CD4-positive, alpha-beta T cell (primary cell): ENCODE data around the gene MIEF2. TPM values are rescaled to one million over a fixed set of nuclear protein-coding genes. Genes with fewer than 3 reads are reported as not detected.

Experiments
- ATAC-seq: fragments of 200-7000 bp; cut with Tn5 transposase; one replicate; pipeline ENCODE4 v1.10.0; 2022; ENCODE audit warnings: mild to moderate bottlenecking; ENCODE audit not compliant: poor library complexity
- CTCF ChIA-PET: fragments of 350-600 bp; sonication (Branson Sonifier 250); formaldehyde crosslinking; loops from one replicate; lab custom pipeline; 2021; ENCODE audit warnings: antibody characterized with exemption, inconsistent platforms; lab: Charles Lee
- POLR2A ChIA-PET: fragments of 350-600 bp; sonication (Branson Sonifier 250); formaldehyde crosslinking; loops from one replicate; lab custom pipeline; 2021; ENCODE audit warnings: antibody characterized with exemption, inconsistent platforms; lab: Charles Lee
- DNase-seq, 14 experiments: peaks; one replicate each; pipeline ENCODE4 v3.0.0-alpha.2; 2013 to 2020; ENCODE audit warnings: mixed read lengths in 2 of 14
- H3K27ac ChIP-seq, 2 donors: one replicate each; pipeline versions ENCODE4 v1.5.1 to v1.7.0; 2013; ENCODE audit warnings: low read length in 2 of 2, low read depth in 1 of 2, mild to moderate bottlenecking in 1 of 2
- H3K27me3 ChIP-seq, 2 experiments: 1 replicate in 1 of 2; 2 replicates in 1 of 2; pipeline versions ENCODE4 v1.6.1 to v1.7.0; 2013; ENCODE audit warnings: low read length in 2 of 2, control low read depth in 1 of 2, mild to moderate bottlenecking in 1 of 2, moderate library complexity in 1 of 2; ENCODE audit not compliant: insufficient read depth in 2 of 2, control insufficient read depth in 1 of 2
- H3K36me3 ChIP-seq: one replicate; pipeline ENCODE4 v1.6.1; 2013; ENCODE audit warnings: low read length, control low read depth; ENCODE audit not compliant: insufficient read depth
- H3K4me1 ChIP-seq: one replicate; pipeline ENCODE4 v1.6.1; 2013; ENCODE audit warnings: low read length, control low read depth; ENCODE audit not compliant: insufficient read depth
- H3K4me3 ChIP-seq: one replicate; pipeline ENCODE4 v1.5.1; 2013; ENCODE audit warnings: mild to moderate bottlenecking, low read length, moderate library complexity
- H3K9me3 ChIP-seq, 2 experiments: 1 replicate in 1 of 2; 2 replicates in 1 of 2; pipeline versions ENCODE4 v1.6.1 to v1.7.0; 2013; ENCODE audit warnings: low read length in 2 of 2, mild to moderate bottlenecking in 2 of 2, control low read depth in 1 of 2, moderate library complexity in 1 of 2; ENCODE audit not compliant: control insufficient read depth in 1 of 2, insufficient read depth in 1 of 2
- H3K27ac Mint-ChIP-seq: one replicate; pipeline ENCODE4 v1.8.0; 2020; ENCODE audit warnings: mixed read lengths
- H3K27me3 Mint-ChIP-seq: one replicate; pipeline ENCODE4 v1.8.0; 2021; ENCODE audit warnings: mixed read lengths
- H3K36me3 Mint-ChIP-seq: one replicate; pipeline ENCODE4 v1.8.0; 2021; ENCODE audit warnings: low read depth, mixed read lengths
- H3K4me1 Mint-ChIP-seq: one replicate; pipeline ENCODE4 v1.8.0; 2021; ENCODE audit warnings: low read depth, mixed read lengths
- H3K4me3 Mint-ChIP-seq: one replicate; pipeline ENCODE4 v1.8.0; 2020; ENCODE audit warnings: mild to moderate bottlenecking, mixed read lengths
- H3K9me3 Mint-ChIP-seq: one replicate; pipeline ENCODE4 v1.8.0; 2020; ENCODE audit warnings: mixed read lengths
- intact Hi-C, 2 experiments: fragments of 100-400 bp; cut with DNase I in 1 of 2; cut with micrococcal nuclease in 1 of 2; formaldehyde crosslinking; loops; one replicate each; pipeline versions ENCODE4 v1.15.1 to v1.9.0; 2023 to 2025; cut with DNase I, micrococcal nuclease
- total RNA-seq, 174 experiments: library from RNA in 2 of 174; stranded (reverse) in 2 of 174; gene quantifications; one replicate each; pipeline ENCODE4 v1.2.3 and lab custom pipeline; 2021 to 2026
- TF ChIP-seq, protein P1 (sequence below): fragments of 200-600 bp; IDR thresholded peaks from one replicate; pipeline ENCODE4 v1.8.0; 2022; ENCODE audit warnings: antibody characterized with exemption, mild to moderate bottlenecking

The MIEF2 gene
- total RNA-seq, 2 experiments from 2014 or later = 10.7 to 14.3 TPM

GRCh38 chr17:18277076-18277475 lies 16.6 kb downstream of the MIEF2 start:
- Mint-ChIP-seq H3K27ac (no peak overlapping the region), H3K36me3 (peaks cover 50% of the 10 kb centered on the region), H3K9me3 (no peaks in the 10 kb centered on the region), H3K27me3 (no peaks in the 10 kb centered on the region), H3K4me1 (no peaks in the 10 kb centered on the region), H3K4me3 (no peak overlapping the region)
- ATAC-seq (no peak), DNase-seq (no peak)
- intact Hi-C loops = no loop called here
- ChIA-PET CTCF (interaction anchor here (0.7 kb wide), 1 partner anchor 780 kb away, joined by 3 read pairs; no protein-coding TSS in a partner anchor), POLR2A (no interaction called here)
- Histone ChIP-seq H3K4me1 (no peaks in the 10 kb centered on the region), H3K4me3 (no peak overlapping the region), H3K27ac (no peak overlapping the region), H3K36me3 (peaks cover 65% of the 10 kb centered on the region), H3K9me3 (no peaks in the 10 kb centered on the region), H3K27me3 (no peaks in the 10 kb centered on the region)
- TF ChIP-seq, protein P1, sequence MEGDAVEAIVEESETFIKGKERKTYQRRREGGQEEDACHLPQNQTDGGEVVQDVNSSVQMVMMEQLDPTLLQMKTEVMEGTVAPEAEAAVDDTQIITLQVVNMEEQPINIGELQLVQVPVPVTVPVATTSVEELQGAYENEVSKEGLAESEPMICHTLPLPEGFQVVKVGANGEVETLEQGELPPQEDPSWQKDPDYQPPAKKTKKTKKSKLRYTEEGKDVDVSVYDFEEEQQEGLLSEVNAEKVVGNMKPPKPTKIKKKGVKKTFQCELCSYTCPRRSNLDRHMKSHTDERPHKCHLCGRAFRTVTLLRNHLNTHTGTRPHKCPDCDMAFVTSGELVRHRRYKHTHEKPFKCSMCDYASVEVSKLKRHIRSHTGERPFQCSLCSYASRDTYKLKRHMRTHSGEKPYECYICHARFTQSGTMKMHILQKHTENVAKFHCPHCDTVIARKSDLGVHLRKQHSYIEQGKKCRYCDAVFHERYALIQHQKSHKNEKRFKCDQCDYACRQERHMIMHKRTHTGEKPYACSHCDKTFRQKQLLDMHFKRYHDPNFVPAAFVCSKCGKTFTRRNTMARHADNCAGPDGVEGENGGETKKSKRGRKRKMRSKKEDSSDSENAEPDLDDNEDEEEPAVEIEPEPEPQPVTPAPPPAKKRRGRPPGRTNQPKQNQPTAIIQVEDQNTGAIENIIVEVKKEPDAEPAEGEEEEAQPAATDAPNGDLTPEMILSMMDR = no peak

DNA sequence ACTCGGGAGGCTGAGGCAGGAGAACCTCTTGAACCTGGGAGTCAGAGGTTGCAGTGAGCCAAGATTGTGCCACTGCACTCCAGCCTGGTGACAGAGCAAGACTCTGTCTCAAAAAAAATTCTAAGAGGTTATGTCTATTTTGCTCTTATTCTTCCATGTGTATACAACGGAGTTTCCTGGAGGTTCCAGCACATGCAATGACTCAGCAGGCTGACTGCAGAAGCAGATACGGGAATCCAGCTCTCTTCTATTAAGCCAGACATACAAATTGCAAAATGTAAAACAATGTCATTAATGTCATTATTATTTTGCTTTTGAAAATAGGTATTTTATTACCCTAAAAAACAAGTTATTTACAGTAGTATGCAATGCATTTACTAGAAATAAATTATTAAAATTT lies 18.4 kb downstream of the MIEF2 start:
- no peak overlapping the region for H3K4me3 ChIP-seq
- ChIA-PET POLR2A (no interaction called here), CTCF (no interaction called here)
- H3K27ac ChIP-seq = no peak overlapping the region
- Mint-ChIP-seq H3K9me3 (no peaks in the 10 kb centered on the region), H3K36me3 (peaks cover 65% of the 10 kb centered on the region), H3K4me3 (no peak overlapping the region), H3K27ac (no peak overlapping the region), H3K27me3 (no peaks in the 10 kb centered on the region), H3K4me1 (no peaks in the 10 kb centered on the region)
- no peaks in the 10 kb centered on the region for H3K9me3 ChIP-seq
- ATAC-seq (no peak), DNase-seq (no peak)
- intact Hi-C loops = no loop called here
- H3K27me3 ChIP-seq = no peaks in the 10 kb centered on the region
- TF ChIP-seq, protein P1 = no peak
- H3K36me3 ChIP-seq = peaks cover 77% of the 10 kb centered on the region
- H3K4me1 ChIP-seq = no peaks in the 10 kb centered on the region

- POLR2A ChIA-PET = no interaction called here
- TF ChIP-seq, protein P1 = no peak
- Mint-ChIP-seq H3K4me1 (no peaks in the 10 kb centered on the region), H3K9me3 (no peaks in the 10 kb centered on the region), H3K27ac (no peak overlapping the region), H3K27me3 (no peaks in the 10 kb centered on the region), H3K4me3 (no peak overlapping the region), H3K36me3 (peaks cover 77% of the 10 kb centered on the region)
- DNase-seq (no peak), ATAC-seq (no peak)
- no peaks in the 10 kb centered on the region for H3K27me3 ChIP-seq
- no peaks in the 10 kb centered on the region for H3K9me3 ChIP-seq
- H3K4me1 ChIP-seq = no peaks in the 10 kb centered on the region
- CTCF ChIA-PET = no interaction called here
- peaks cover 78% of the 10 kb centered on the region for H3K36me3 ChIP-seq
- H3K27ac ChIP-seq = no peak overlapping the region
- H3K4me3 ChIP-seq = no peak overlapping the region
- intact Hi-C loops = no loop called here
These were observed 19.8 kb downstream of the MIEF2 start for GRCh38 chr17:18280249-18280648.
